RWPE1 (cell line): ENCODE results near the gene PTPRZ1.

Source experiments
- CTCF ChIA-PET: fragments of 350-600 bp; sonication (Branson Sonifier 250); formaldehyde crosslinking; extraction: SDS; loops from one replicate; lab custom pipeline; 2021; lab: Yijun Ruan, JAX
- POLR2A ChIA-PET: fragments of 400-600 bp; formaldehyde crosslinking; extraction: SDS; loops from one replicate; lab custom pipeline; 2020; ENCODE audit warnings: antibody characterized with exemption; ENCODE audit not compliant: low non-redundant PET; lab: Yijun Ruan, JAX
- DNase-seq: peaks from one replicate; pipeline ENCODE4 v3.0.0; 2012; ENCODE audit warnings: low spot score
- H3K27ac ChIP-seq: fragments of 450-650 bp; 2 replicates; pipeline ENCODE4 v1.5.1; 2017
- TF ChIP-seq, protein P1 (sequence below): fragments of 450-650 bp; conservative IDR thresholded peaks from 2 replicates; pipeline ENCODE4 v1.5.1; 2017; ENCODE audit warnings: low read depth, mild to moderate bottlenecking

The PTPRZ1 gene

DNA sequence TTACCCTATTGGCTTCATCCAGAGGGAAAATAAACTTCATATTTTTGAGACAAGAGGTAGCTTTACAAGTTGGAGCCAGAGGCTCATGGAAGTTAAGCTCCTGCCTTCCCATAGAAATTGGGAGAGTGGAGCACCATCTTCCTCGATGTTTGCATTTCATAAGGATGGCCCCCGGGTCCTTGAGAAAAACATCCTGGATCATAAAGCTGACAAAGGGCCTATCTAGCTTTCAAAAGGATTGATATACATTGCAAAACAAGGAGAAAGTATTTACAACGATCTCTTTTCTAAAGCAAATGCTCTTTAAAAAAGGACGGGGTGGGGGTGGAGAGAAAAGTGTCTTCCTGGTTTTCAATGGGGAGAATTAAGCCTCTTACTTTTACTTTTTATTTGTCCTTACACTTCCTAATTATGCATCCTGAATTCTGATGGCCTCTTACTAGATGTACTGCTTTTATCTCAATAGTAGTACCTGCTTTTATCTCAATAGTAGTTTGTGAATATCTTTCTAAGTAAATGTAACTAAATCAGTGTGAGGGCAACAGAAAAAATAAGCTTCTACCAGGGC lies 65.6 kb downstream of the PTPRZ1 start:
- ChIA-PET POLR2A (no interaction called here), CTCF (no interaction called here)
- TF ChIP-seq, protein P1, sequence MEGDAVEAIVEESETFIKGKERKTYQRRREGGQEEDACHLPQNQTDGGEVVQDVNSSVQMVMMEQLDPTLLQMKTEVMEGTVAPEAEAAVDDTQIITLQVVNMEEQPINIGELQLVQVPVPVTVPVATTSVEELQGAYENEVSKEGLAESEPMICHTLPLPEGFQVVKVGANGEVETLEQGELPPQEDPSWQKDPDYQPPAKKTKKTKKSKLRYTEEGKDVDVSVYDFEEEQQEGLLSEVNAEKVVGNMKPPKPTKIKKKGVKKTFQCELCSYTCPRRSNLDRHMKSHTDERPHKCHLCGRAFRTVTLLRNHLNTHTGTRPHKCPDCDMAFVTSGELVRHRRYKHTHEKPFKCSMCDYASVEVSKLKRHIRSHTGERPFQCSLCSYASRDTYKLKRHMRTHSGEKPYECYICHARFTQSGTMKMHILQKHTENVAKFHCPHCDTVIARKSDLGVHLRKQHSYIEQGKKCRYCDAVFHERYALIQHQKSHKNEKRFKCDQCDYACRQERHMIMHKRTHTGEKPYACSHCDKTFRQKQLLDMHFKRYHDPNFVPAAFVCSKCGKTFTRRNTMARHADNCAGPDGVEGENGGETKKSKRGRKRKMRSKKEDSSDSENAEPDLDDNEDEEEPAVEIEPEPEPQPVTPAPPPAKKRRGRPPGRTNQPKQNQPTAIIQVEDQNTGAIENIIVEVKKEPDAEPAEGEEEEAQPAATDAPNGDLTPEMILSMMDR: no peak
- DNase-seq: no peak
- no peak overlapping the region for H3K27ac ChIP-seq

DNA sequence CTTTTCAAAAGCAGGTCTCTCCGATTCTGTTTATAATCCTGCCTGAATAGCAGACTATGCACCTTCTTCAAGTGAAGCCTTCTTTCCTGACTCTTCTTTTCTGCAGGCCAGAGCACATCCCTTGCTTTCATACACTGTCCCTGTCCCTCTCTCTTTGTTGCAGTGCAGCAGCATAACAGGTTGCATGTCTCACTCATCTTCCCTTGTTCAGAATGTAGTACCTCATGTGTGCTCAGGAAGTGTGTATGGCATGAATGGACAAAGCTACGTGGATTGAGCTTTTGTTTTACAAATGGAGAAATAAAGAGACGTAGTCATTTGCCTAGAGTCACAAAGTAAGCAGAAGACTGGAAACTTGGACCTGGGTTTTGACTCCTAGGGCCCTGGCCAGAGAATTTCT lies 68.0 kb downstream of the PTPRZ1 start:
- CTCF ChIA-PET: interaction anchor here (0.9 kb wide), 1 partner anchor 54 kb away, joined by 4 read pairs; no protein-coding TSS in a partner anchor
- POLR2A ChIA-PET: no interaction called here
- H3K27ac ChIP-seq: no peak overlapping the region
- TF ChIP-seq, protein P1: no peak
- DNase-seq: no peak

DNA sequence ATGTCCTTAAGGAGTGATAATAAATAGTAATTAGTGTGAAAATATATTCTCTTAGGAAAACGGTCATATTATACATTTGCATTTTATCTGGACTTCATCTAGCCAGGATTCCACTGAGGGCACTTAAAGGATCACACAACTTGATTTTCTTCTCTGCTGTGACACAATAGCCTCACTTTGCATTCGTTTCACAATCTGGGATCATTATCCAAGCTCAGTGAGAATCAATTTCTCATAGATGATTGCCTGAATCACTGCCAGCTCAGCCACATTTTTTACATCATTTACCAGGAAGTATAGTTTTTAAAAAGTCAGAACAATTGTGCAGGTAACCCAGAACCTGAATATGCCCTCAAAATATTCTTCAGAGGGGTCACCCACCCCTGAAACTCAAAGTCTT lies 68.9 kb downstream of the PTPRZ1 start:
- ChIA-PET POLR2A (no interaction called here), CTCF (no interaction called here)
- TF ChIP-seq, protein P1: no peak
- no peak overlapping the region for H3K27ac ChIP-seq
- no peak for DNase-seq

DNA sequence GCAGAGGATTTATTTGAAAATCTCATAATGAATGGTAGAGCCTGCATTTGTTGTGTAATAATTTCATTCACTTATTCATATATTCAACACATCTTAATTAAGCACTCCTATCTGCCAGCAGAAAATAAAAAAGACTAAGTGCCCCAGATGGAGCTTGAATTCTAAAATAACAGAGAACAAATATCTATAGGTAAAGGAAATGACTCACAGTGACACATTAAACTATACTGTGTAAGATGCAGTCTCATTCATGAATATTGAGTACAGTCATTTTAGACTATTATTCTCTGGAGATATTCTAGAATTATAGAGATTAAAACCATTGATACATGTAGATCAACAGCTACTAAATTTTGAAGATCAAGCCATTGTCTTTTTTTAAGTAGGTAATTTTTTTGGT lies 72.1 kb downstream of the PTPRZ1 start:
- H3K27ac ChIP-seq: peak overlapping the region; percentile 82
- POLR2A ChIA-PET: no interaction called here
- CTCF ChIA-PET: interaction anchor here (0.6 kb wide), 1 partner anchor 667 kb away, joined by 4 read pairs; no protein-coding TSS in a partner anchor
- DNase-seq: peak; percentile 41
- TF ChIP-seq, protein P1: no peak

DNA sequence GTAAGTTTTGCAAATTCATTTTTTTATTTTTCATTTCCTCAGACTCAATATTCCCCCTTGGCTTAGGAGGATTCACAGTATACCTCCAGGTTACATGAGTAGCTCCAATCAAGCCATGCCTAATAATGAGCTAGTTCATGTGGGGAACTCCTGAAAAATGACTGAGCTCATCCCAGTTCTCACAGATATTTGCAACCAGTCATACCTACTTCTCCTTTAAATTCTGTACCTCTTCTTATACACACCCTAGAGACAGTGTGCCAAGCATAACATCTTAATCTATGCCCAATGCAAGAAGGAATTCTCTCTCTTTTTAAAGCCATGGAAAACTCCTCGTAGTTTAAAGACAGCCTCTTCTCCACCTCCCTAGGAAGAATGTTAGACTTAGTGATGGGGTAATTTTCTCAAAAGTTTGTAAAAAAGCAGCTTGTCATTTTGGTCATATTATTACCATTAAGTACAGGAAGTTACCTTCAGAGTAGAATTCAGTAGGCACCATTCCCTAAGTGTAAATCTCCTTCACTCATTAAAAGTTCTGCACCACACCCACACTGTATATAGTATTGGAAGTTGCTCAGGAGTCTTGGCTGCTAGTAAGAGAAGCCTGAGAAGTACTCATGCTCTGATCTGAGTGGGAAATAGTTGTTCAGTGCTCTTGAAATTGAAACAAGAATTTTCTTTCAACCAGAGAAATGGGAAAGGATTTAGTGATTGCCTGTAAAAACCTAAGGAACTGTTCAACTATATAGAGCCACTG lies 72.7 kb downstream of the PTPRZ1 start:
- POLR2A ChIA-PET: no interaction called here
- CTCF ChIA-PET: interaction anchor here (0.6 kb wide), 1 partner anchor 220 kb away, joined by 5 read pairs; no protein-coding TSS in a partner anchor
- no peak overlapping the region for H3K27ac ChIP-seq
- TF ChIP-seq, protein P1: no peak
- peak; percentile 24 for DNase-seq

DNA sequence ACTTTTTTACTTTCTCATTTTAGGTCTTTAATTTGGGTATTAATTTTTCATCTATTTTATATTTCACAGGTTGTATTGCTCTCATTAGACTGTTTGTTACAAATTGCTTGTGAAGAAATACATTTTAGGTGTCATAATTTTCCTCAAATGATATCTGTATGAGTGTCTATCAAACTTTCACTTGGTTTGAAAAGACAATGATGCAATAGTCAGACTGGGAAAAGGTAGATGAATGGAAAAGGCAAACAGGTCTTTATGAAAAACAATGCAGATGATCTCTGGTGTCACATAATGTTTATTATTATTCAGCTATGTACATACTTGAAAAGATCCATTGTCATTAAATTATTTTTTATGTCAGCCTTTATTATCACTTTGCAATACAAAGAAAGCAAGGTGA lies 80.2 kb downstream of the PTPRZ1 start:
- ChIA-PET POLR2A (no interaction called here), CTCF (no interaction called here)
- TF ChIP-seq, protein P1: no peak
- DNase-seq: no peak
- no peak overlapping the region for H3K27ac ChIP-seq
